Gastrocnemius medialis (tissue), 4 donors: ENCODE results near the gene ZDHHC8.

Source experiments
- CTCF ChIP-seq, 5 experiments: fragments of 450-650 bp in 3 of 5; fragments of 200-600 bp in 2 of 5; sonication (generic) in 2 of 5; IDR thresholded peaks in 4 of 5; conservative IDR thresholded peaks in 1 of 5; 1 replicate in 4 of 5; 2 replicates in 1 of 5; pipeline ENCODE4 v1.5.1; 2016 to 2019; ENCODE audit warnings: antibody characterized with exemption in 5 of 5, mild to moderate bottlenecking in 3 of 5, moderate library complexity in 3 of 5
- POLR2A ChIP-seq, 2 donors: fragments of 450-650 bp; IDR thresholded peaks; one replicate each; pipeline ENCODE4 v1.6.1; 2017; ENCODE audit warnings: antibody characterized with exemption in 2 of 2, mild to moderate bottlenecking in 2 of 2, moderate library complexity in 2 of 2

- TF ChIP-seq CTCF (IDR thresholded peaks at IDR 0.05 in 4 of 5, conservative IDR thresholded peaks at IDR 0.05 in 1 of 5): no peak
- TF ChIP-seq POLR2A (IDR thresholded peaks at IDR 0.05): no peak
Observed at GRCh38 chr22:20141186-20142077, 9.8 kb downstream of the ZDHHC8 start.
